ENCODE results near the gene MID1. TPM values are rescaled to one million over a fixed set of nuclear protein-coding genes. Genes with fewer than 3 reads are reported as not detected.
"Not testable (repeated sequence)": the region's sequence is repeated elsewhere in the genome, so short reads cannot be mapped to it uniquely, and the experiment has no call there.

The MID1 gene
- total RNA-seq, 1 donor from 2014 or later: 32.5 TPM

GRCh38 chrX:10589098-10589497, 31.3 kb downstream of the MID1 start:
- Mint-ChIP-seq H3K9me3 (ENCODE audit: low read depth) (peaks cover 33% of the 10 kb centered on the region), H3K4me3 (ENCODE audit: low read depth) (no peak overlapping the region), H3K4me1 (ENCODE audit: low read depth) (peaks cover 5% of the 10 kb centered on the region), H3K36me3 (ENCODE audit: insufficient read depth) (peaks cover 21% of the 10 kb centered on the region), H3K27ac (peak overlapping the region; percentile 48), H3K27me3 (no peaks in the 10 kb centered on the region)
- no peak for DNase-seq (ENCODE audit: low spot score, unreplicated experiment)
- TF ChIP-seq, protein P1, sequence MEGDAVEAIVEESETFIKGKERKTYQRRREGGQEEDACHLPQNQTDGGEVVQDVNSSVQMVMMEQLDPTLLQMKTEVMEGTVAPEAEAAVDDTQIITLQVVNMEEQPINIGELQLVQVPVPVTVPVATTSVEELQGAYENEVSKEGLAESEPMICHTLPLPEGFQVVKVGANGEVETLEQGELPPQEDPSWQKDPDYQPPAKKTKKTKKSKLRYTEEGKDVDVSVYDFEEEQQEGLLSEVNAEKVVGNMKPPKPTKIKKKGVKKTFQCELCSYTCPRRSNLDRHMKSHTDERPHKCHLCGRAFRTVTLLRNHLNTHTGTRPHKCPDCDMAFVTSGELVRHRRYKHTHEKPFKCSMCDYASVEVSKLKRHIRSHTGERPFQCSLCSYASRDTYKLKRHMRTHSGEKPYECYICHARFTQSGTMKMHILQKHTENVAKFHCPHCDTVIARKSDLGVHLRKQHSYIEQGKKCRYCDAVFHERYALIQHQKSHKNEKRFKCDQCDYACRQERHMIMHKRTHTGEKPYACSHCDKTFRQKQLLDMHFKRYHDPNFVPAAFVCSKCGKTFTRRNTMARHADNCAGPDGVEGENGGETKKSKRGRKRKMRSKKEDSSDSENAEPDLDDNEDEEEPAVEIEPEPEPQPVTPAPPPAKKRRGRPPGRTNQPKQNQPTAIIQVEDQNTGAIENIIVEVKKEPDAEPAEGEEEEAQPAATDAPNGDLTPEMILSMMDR (IDR thresholded peaks at IDR 0.05; ENCODE audit: unreplicated experiment): no peak

GRCh38 chrX:10584882-10585281, 35.5 kb downstream of the MID1 start:
- H3K4me1 Mint-ChIP-seq (ENCODE audit: low read depth); H3K27ac Mint-ChIP-seq; DNase-seq (ENCODE audit: low spot score, unreplicated experiment); H3K27me3 Mint-ChIP-seq; H3K4me3 Mint-ChIP-seq (ENCODE audit: low read depth): not testable (repeated sequence)
- peaks cover 34% of the 10 kb centered on the region for H3K9me3 Mint-ChIP-seq (ENCODE audit: low read depth)
- H3K36me3 Mint-ChIP-seq (ENCODE audit: insufficient read depth): peaks cover 20% of the 10 kb centered on the region

GRCh38 chrX:10582945-10583344, 37.4 kb downstream of the MID1 start:
- no peak overlapping the region for H3K27ac Mint-ChIP-seq
- H3K36me3 Mint-ChIP-seq (ENCODE audit: insufficient read depth): peaks cover 13% of the 10 kb centered on the region
- H3K4me3 Mint-ChIP-seq (ENCODE audit: low read depth): no peak overlapping the region
- H3K4me1 Mint-ChIP-seq (ENCODE audit: low read depth): peaks cover 12% of the 10 kb centered on the region
- DNase-seq (ENCODE audit: low spot score, unreplicated experiment): no peak
- no peaks in the 10 kb centered on the region for H3K27me3 Mint-ChIP-seq
- H3K9me3 Mint-ChIP-seq (ENCODE audit: low read depth): peaks cover 25% of the 10 kb centered on the region
- TF ChIP-seq, protein P1 (IDR thresholded peaks at IDR 0.05; ENCODE audit: unreplicated experiment): no peak

GRCh38 chrX:10582215-10582733, 38.1 kb downstream of the MID1 start:
- H3K27ac Mint-ChIP-seq: no peak overlapping the region

DNA sequence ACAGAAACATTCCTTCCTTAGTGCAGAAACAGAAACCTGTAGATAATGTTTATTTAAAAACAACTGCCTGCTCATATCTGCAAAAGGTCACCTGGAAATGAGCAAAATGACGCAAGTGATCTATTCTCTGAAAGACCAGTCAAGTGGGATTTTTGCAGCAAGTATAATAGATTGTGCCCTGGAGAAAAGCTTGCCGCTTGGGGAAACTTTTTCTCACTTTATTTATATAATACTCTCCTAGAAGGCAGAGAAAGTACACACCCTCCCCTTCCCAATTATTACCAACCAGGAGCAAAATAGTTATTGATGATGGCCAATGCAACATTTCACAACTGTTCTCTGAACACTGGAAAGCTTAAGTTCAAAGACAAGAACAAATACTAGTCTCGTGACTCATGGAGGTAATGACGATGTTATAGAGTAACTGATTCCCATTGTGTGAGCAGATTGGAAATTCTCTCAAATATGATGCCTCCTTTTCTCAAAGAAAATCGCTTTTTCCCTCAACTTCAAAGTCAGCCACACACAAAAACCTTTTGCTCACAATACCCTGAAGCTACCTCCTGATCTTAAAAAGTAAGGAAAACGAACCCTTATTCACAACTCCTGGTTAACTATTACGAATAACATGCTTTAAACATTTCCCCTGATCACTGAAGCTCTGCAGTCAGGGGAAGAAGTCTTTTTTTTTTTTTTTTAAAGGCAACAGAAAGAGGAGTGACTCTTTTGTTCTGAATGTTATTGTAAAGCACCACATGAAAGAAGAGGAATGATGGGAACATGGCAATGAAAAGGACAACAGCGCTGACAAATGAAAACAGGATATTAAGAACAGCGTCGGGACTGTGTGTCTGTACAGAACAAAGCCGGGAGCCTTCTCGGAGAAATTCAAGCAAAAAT, 41.0 kb downstream of the MID1 start:
- DNase-seq (ENCODE audit: low spot score, unreplicated experiment): no peak
- Mint-ChIP-seq H3K36me3 (ENCODE audit: insufficient read depth) (peaks cover 3% of the 10 kb centered on the region), H3K4me3 (ENCODE audit: low read depth) (no peak overlapping the region), H3K27me3 (no peaks in the 10 kb centered on the region), H3K27ac (peak overlapping the region; percentile 81), H3K9me3 (ENCODE audit: low read depth) (peaks cover 18% of the 10 kb centered on the region), H3K4me1 (ENCODE audit: low read depth) (peaks cover 15% of the 10 kb centered on the region)
- TF ChIP-seq, protein P1 (IDR thresholded peaks at IDR 0.05; ENCODE audit: unreplicated experiment): no peak

More at GRCh38 chrX:10582215-10582733, 38.1 kb downstream of the MID1 start:
- peaks cover 13% of the 10 kb centered on the region for H3K36me3 Mint-ChIP-seq (ENCODE audit: insufficient read depth)
- TF ChIP-seq, protein P1 (IDR thresholded peaks at IDR 0.05; ENCODE audit: unreplicated experiment): no peak
- no peak for DNase-seq (ENCODE audit: low spot score, unreplicated experiment)
- H3K4me3 Mint-ChIP-seq (ENCODE audit: low read depth): no peak overlapping the region
- no peaks in the 10 kb centered on the region for H3K27me3 Mint-ChIP-seq
- peaks cover 12% of the 10 kb centered on the region for H3K4me1 Mint-ChIP-seq (ENCODE audit: low read depth)
- peaks cover 25% of the 10 kb centered on the region for H3K9me3 Mint-ChIP-seq (ENCODE audit: low read depth)
